Measurements from ENCODE around the gene TMC6.

DNA sequence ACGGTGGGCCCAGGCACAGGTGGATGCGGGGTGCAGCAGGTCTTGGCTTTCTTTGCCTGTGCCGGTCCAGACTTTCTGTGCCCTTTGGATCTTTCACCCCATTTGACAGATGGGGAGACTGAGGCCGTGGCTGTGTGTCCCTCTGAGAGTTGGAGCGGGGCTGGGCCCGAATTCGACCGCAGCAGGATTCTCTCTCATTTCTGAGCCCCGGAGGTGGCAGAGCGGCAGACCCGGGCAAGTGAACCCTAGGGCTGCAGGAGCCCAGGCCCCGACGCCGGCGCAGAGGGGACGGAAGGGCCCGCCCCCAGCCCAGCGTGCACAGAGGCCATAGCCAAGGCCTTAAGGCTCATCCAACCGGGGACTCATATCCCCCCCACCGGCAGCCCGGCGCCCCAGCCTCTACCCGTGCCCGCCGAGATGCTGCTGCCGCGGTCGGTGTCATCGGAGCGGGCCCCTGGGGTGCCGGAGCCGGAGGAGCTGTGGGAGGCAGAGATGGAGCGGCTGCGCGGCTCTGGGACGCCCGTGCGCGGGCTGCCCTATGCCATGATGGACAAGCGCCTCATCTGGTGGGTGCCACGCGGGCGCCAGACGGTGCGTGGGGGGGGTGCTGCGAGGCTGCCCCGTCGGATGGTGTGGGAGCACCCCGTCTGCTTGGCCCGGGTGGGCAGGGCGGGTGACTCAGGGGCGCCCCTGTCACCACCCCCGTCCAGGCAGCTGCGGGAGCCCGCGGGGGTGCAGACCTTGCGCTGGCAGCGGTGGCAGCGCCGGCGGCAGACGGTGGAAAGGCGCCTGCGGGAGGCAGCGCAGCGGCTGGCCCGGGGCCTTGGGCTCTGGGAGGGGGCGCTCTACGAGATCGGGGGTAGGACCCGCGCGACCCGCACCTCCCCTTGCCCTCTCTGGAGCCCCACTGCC, 2.9 kb upstream of the TMC6 start:
- TF ChIP-seq EZH2phosphoT487 (IDR thresholded peaks at IDR 0.05; ENCODE audit: unreplicated experiment): no peak
- TF ChIP-seq, protein P1, sequence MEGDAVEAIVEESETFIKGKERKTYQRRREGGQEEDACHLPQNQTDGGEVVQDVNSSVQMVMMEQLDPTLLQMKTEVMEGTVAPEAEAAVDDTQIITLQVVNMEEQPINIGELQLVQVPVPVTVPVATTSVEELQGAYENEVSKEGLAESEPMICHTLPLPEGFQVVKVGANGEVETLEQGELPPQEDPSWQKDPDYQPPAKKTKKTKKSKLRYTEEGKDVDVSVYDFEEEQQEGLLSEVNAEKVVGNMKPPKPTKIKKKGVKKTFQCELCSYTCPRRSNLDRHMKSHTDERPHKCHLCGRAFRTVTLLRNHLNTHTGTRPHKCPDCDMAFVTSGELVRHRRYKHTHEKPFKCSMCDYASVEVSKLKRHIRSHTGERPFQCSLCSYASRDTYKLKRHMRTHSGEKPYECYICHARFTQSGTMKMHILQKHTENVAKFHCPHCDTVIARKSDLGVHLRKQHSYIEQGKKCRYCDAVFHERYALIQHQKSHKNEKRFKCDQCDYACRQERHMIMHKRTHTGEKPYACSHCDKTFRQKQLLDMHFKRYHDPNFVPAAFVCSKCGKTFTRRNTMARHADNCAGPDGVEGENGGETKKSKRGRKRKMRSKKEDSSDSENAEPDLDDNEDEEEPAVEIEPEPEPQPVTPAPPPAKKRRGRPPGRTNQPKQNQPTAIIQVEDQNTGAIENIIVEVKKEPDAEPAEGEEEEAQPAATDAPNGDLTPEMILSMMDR (conservative IDR thresholded peaks at IDR 0.05; ENCODE audit: low read depth in 2 of 2): no peak
- no peak for TF ChIP-seq POLR2AphosphoS5 (IDR thresholded peaks at IDR 0.05; ENCODE audit: low read depth)
- TF ChIP-seq EZH2 (IDR thresholded peaks at IDR 0.05; ENCODE audit: low read depth, unreplicated experiment): no peak
- TF ChIP-seq, protein P2, sequence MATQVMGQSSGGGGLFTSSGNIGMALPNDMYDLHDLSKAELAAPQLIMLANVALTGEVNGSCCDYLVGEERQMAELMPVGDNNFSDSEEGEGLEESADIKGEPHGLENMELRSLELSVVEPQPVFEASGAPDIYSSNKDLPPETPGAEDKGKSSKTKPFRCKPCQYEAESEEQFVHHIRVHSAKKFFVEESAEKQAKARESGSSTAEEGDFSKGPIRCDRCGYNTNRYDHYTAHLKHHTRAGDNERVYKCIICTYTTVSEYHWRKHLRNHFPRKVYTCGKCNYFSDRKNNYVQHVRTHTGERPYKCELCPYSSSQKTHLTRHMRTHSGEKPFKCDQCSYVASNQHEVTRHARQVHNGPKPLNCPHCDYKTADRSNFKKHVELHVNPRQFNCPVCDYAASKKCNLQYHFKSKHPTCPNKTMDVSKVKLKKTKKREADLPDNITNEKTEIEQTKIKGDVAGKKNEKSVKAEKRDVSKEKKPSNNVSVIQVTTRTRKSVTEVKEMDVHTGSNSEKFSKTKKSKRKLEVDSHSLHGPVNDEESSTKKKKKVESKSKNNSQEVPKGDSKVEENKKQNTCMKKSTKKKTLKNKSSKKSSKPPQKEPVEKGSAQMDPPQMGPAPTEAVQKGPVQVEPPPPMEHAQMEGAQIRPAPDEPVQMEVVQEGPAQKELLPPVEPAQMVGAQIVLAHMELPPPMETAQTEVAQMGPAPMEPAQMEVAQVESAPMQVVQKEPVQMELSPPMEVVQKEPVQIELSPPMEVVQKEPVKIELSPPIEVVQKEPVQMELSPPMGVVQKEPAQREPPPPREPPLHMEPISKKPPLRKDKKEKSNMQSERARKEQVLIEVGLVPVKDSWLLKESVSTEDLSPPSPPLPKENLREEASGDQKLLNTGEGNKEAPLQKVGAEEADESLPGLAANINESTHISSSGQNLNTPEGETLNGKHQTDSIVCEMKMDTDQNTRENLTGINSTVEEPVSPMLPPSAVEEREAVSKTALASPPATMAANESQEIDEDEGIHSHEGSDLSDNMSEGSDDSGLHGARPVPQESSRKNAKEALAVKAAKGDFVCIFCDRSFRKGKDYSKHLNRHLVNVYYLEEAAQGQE (IDR thresholded peaks at IDR 0.05; ENCODE audit: unreplicated experiment): no peak
- TF ChIP-seq JUNB (IDR thresholded peaks at IDR 0.05; ENCODE audit: unreplicated experiment): no peak
- no peak for TF ChIP-seq NANOG (IDR thresholded peaks at IDR 0.05; ENCODE audit: borderline replicate concordance)
- no peak for TF ChIP-seq ZNF114 (CRISPR knock-in tag; IDR thresholded peaks at IDR 0.05)
